ENCODE results near the gene PRKAR1B.

DNA sequence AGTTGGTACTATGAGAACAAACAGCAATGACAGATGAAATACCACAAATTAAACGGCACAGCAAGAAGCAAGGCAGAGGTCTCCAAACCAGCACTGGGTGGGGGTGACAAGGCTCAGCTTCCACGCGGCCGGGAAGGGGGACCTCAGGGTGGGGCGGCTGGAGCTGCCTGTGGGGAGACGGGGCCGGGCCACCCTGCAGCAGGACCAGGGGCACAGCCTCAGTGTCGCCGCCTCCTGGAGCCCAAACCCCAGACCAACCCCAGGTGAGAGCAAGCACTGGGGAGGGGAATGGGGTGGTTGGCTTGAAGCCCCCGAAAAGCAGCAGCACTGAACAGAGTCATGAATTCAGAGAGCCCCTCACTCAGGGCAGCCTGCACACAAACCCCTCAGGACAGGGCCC is 49.3 kb upstream of the PRKAR1B start:
- TF ChIP-seq, protein P1, sequence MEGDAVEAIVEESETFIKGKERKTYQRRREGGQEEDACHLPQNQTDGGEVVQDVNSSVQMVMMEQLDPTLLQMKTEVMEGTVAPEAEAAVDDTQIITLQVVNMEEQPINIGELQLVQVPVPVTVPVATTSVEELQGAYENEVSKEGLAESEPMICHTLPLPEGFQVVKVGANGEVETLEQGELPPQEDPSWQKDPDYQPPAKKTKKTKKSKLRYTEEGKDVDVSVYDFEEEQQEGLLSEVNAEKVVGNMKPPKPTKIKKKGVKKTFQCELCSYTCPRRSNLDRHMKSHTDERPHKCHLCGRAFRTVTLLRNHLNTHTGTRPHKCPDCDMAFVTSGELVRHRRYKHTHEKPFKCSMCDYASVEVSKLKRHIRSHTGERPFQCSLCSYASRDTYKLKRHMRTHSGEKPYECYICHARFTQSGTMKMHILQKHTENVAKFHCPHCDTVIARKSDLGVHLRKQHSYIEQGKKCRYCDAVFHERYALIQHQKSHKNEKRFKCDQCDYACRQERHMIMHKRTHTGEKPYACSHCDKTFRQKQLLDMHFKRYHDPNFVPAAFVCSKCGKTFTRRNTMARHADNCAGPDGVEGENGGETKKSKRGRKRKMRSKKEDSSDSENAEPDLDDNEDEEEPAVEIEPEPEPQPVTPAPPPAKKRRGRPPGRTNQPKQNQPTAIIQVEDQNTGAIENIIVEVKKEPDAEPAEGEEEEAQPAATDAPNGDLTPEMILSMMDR (IDR thresholded peaks at IDR 0.05): no peak
- TF ChIP-seq POLR2A (IDR thresholded peaks at IDR 0.05) (no peak), POLR2AphosphoS5 (IDR thresholded peaks at IDR 0.05) (no peak), EP300 (IDR thresholded peaks at IDR 0.05) (no peak)

Measured in stomach (tissue), 4 donors.